ENCODE data around the gene KCNC1.

The KCNC1 gene

DNA sequence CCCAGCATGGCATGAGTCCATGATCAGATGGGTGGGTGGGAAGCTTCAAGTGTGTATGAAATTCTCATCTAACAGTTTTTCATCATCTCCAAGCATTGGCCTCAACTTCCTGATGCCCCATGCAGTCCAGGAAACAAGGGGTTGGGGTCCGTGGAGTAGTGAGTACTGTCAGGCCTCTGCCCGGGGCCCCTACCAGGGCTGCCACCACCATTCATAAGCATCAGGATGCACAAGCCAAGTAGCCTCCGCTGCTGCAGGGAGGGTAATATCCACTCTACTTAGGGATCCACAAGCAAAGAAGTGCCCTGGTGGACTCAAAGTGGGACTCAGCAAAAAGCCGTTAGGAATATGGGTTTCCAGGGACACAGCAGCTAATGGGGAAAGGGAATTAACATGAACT lies 49.3 kb downstream of the KCNC1 start:
- TF ChIP-seq CTCF (IDR thresholded peaks at IDR 0.05; ENCODE audit: insufficient read depth, low read length, missing control alignments): no peak
- ChIA-PET CTCF (no interaction called here), POLR2A (no interaction called here)
- no peak for DNase-seq (ENCODE audit: low read depth, low spot score)
- no peak overlapping the region for H3K4me3 ChIP-seq (ENCODE audit: low read depth, low read length)

DNA sequence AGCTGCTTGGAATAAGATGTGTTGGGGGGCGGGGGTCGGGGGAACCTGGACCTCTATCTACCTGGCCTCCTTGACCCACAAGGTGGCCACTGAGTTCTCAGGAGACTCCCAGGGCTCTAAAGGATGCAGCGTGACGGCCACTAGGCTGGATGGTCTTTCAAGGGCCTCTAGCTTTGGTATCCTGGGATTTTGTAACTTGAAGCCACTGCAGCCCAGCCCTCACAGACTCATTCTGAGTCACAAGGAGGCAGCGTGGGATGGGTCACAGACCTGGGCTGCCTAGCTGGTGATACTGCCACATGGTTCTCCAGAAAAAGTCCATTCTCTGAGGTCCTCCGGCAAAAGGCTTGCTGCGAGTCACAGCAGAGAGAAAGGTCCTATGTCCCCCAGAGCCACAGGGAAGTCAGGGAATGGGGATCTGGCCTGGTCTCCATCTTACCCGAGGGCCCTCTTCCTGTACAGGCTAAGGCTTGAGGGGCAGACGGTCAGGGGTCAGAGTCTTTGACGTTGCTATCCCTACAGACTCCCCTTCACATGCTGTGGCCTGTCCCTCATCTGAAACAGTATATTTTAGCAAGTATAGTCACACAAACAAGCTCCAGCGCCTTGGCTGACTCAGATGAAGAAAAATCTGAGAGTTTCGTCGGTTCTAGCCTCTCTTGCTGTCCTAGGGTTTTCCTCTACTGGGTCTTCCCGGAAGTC lies 52.4 kb downstream of the KCNC1 start:
- CTCF ChIA-PET: interaction anchor here (0.7 to 1.5 kb wide), 4 partner anchors 20 to 192 kb away, joined by 3 to 7 read pairs (median 4); no protein-coding TSS in a partner anchor
- no peak for DNase-seq (ENCODE audit: low read depth, low spot score)
- POLR2A ChIA-PET: no interaction called here
- TF ChIP-seq CTCF (IDR thresholded peaks at IDR 0.05; ENCODE audit: insufficient read depth, low read length, missing control alignments): no peak
- H3K4me3 ChIP-seq (ENCODE audit: low read depth, low read length): no peak overlapping the region

DNA sequence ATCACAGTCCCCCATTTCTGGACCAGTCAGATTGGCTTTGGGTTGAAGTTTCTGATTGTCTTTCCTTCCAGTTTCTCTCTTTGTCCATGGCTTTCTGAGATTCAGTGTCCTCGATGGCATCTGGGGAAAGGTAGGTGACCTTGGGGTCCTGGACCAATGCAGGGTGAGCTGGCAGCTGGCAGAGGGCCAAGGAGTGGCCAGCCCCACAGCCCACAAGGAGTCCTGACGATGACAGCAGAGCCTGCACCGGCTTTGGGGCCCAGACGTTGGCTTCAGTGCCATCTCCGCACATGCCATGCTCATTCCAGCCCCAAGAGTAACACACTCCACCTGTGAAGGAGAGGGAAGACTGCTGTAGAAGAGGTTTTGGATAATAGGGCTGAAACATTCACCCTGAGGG lies 53.5 kb downstream of the KCNC1 start:
- ChIA-PET CTCF (no interaction called here), POLR2A (no interaction called here)
- DNase-seq (ENCODE audit: low read depth, low spot score): no peak
- TF ChIP-seq CTCF (IDR thresholded peaks at IDR 0.05; ENCODE audit: insufficient read depth, low read length, missing control alignments): no peak
- no peak overlapping the region for H3K4me3 ChIP-seq (ENCODE audit: low read depth, low read length)

- no peak for DNase-seq (ENCODE audit: low read depth, low spot score)
- no peak for TF ChIP-seq CTCF (IDR thresholded peaks at IDR 0.05; ENCODE audit: insufficient read depth, low read length, missing control alignments)
- CTCF ChIA-PET: interaction anchor here (1.0 kb wide), 1 partner anchor 188 kb away, joined by 5 read pairs; no protein-coding TSS in a partner anchor
Observed at GRCh38 chr11:17790453-17790852, 55.9 kb downstream of the KCNC1 start.

DNA sequence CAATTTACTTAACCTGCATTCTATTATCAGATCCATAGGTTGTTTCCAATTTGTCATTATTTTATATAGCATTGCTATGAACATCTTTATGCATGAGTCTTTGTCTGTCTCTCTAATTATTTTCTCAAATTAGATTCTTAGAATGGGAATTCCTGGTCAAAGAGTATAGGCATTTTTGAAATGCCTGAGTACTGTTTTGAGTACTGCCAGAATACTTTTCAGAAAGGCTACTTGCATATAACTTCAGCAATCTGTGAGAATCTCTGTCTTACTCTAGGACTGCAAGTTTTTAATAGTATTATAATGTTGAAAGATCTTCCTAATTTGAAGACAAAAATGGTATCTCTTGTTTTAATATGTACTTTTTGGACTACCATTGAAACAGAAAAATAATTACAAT lies 56.6 kb downstream of the KCNC1 start:
- DNase-seq (ENCODE audit: low read depth, low spot score): no peak
- TF ChIP-seq CTCF (IDR thresholded peaks at IDR 0.05; ENCODE audit: insufficient read depth, low read length, missing control alignments): no peak
- ChIA-PET POLR2A (no interaction called here), CTCF (no interaction called here)
- H3K4me3 ChIP-seq (ENCODE audit: low read depth, low read length): no peak overlapping the region

More at GRCh38 chr11:17790453-17790852, 55.9 kb downstream of the KCNC1 start:
- POLR2A ChIA-PET: no interaction called here
- H3K4me3 ChIP-seq (ENCODE audit: low read depth, low read length): no peak overlapping the region

DNA sequence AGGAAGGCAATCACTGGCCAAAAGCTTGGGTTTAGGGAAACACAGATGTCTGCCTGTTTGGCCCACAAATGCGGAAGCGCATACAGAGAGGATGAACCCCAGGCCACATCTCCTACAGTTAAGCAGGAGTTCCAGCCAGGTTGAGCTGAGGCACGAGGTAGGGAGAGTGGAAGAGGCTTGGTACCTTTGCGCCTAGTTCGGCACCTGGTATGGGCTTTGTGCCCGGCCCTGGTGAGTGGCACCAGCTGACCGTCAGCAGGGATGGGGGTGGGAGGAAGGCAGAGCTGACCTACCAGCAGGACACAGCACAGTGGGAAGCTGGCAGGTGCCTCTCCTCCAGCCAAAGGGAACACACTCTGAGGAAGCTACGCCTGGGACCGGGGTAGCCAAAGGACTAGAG lies 57.6 kb downstream of the KCNC1 start:
- ChIA-PET POLR2A (no interaction called here), CTCF (interaction anchor here (1.1 kb wide), 1 partner anchor 186 kb away, joined by 3 read pairs; no protein-coding TSS in a partner anchor)
- TF ChIP-seq CTCF (IDR thresholded peaks at IDR 0.05; ENCODE audit: insufficient read depth, low read length, missing control alignments): no peak
- DNase-seq (ENCODE audit: low read depth, low spot score): no peak
- H3K4me3 ChIP-seq (ENCODE audit: low read depth, low read length): no peak overlapping the region
